Right lobe of liver (tissue), 4 donors: ENCODE data around the gene CACNA2D3.

Experiments
- CTCF ChIP-seq, 4 donors: fragments of 200-600 bp in 3 of 4; fragments of 450-650 bp in 1 of 4; IDR thresholded peaks; one replicate each; pipeline versions ENCODE4 v1.5.1 to v1.8.0; 2016 to 2022; ENCODE audit warnings: antibody characterized with exemption in 4 of 4, mild to moderate bottlenecking in 2 of 4
- POLR2A ChIP-seq: fragments of 450-650 bp; IDR thresholded peaks from one replicate; pipeline ENCODE4 v1.6.1; 2017; ENCODE audit warnings: antibody characterized with exemption, mild to moderate bottlenecking
- donor health status: DM: no; HTN: no; CAD: no.
- donor health status: DM: no; HTN: no; CAD: no.
- donor health status: DM: no; HTN: yes; CAD: no.

DNA sequence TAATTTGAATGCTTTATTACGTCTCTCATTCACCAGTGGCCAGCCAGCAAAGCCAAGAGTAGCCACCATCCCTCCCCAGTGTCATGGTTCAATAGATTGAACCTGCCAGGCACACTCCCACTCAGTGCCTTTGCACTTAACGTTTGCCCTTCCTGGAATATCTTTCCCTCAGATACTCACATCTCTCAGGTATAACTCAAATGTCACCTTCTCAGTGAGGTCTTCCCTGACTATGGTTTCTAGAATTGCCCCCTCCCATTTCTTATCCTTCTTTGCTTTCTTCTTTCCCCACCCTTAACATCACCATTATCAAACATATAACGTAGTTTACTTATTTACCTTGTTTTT, 511.7 kb downstream of the CACNA2D3 start:
- TF ChIP-seq CTCF (IDR thresholded peaks at IDR 0.05) (no peak), POLR2A (no peak)
